Peyer's patch (tissue), 4 donors: Measurements from ENCODE around the gene FEZ2.

Experiments used
- CTCF ChIP-seq, 6 experiments: fragments of 450-650 bp in 4 of 6; fragments of 200-600 bp in 2 of 6; sonication (generic) in 1 of 6; IDR thresholded peaks; one replicate each; pipeline ENCODE4 v1.5.1; 2017 to 2019; ENCODE audit warnings: antibody characterized with exemption in 6 of 6, mild to moderate bottlenecking in 3 of 6, moderate library complexity in 1 of 6
- POLR2A ChIP-seq, 2 donors: fragments of 450-650 bp; IDR thresholded peaks; one replicate each; pipeline ENCODE4 v1.5.1; 2017; ENCODE audit warnings: antibody characterized with exemption in 2 of 2, mild to moderate bottlenecking in 2 of 2, moderate library complexity in 2 of 2

DNA sequence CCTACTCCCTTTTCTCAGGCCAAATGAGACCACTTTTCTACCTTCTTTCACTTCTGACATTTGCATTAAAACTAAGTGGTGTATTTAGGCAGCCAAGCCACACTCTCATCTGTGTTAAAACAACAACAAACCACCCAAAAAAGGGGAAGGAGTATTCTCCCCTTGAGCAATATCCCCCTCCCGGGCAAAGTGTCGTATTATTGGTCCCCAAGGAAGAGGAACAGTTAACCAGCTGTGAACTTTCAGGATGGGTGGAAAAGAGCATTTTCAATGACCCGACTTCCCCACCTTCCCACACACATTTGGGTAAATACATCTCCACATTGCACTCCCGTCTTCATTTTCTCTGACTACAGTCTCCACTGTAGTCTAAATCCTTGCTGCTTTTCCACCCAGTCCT, 44.3 kb downstream of the FEZ2 start:
- TF ChIP-seq CTCF (IDR thresholded peaks at IDR 0.05) (no peak), POLR2A (IDR thresholded peaks at IDR 0.05) (no peak)
